Fibroblast of peridontal ligament (primary cell): ENCODE measurements around the gene RAB11FIP4.
A peak's percentile ranks its signal among the peaks of the same experiment; 100 is the strongest.

ENCODE experiments used
- DNase-seq: peaks from one replicate; pipeline ENCODE4 v3.0.0-alpha.2; 2010; ENCODE audit errors: extremely low read depth

The RAB11FIP4 gene

DNA sequence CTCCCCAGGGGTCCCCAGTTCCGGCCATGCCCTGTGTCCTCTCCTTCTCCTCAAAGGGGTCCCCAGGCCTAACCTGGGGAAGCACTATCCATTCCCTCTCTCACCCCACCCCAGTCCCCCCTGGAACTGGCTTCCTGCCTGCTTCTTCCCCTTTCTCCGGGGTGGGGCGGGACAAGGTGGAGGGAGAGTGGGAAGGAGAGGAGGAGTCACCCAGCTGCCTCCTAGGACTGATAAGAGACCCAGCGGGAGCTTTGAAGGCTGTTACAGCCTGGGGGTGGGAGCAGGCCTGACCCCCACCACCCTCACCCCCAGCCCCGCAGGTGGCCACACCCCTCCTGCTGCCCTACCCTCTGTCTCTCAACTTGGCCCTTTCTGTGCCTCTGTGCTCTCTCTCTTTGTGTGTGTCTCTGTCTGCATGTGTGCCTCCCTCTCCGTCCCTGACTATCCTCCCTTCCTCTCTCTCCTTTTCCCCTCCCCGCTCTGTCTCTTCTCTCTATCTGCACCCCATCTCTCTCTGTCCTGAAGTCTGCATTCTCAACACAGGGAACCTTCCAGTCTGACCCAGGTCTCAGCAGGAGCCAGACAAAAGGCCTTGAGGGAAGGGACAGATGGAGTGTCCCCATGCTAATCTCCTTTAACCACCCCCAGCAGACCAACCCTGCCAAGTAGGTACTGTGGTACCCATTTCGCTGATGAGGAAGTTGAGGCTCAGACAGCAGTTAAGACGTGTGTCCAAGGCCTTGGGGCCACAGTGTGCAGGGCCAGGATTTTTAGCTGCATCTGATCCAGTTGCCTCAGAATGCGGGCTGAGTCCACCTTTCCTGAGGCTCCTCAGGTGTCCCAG lies 66.1 kb downstream of the RAB11FIP4 start:
- no peak for DNase-seq

DNA sequence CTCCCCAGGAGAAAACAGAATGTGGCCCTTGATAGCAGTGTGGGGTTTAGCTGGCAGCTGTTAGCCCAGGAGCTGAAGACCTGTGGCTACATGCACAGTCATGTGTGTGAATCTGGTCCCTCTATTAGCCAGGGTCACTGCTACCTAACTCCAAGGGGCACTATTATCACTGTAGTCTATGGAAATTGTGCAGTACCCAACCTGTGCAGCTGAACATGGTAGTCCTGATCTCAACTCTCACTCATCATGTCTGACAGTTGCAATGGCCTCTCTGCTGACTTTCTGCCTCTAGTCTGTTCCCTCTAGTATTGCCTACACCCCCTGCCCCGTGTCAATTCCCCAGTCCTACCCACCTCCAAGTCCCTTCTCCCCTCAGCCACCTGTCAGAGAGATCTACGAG lies 67.4 kb downstream of the RAB11FIP4 start:
- no peak for DNase-seq

- no peak for DNase-seq
These were observed 68.2 kb downstream of the RAB11FIP4 start for GRCh38 chr17:31459716-31460115.

DNA sequence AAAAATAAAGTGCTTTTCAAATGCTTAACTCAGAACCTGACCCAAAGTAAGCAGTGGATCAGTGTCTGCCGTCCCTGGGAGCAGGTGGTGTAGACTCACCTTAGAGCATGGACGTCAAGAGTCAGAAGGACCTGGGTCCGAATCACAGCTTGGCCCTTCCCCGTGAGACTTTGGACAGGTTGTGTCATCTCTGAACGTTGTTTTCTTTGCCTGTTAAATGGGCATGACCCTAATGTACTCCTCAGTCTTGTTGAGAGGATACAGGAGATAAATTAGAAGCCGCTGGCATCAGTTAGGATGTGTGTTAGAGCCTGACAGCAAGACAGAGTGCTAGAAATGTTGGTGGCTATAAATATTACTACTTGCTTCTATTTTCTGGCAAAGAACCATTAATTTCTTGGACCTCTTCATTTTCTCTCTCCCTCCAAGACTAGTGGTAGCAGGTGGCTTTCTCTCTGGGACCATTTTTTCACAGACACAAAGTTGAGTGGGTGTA lies 68.8 kb downstream of the RAB11FIP4 start:
- DNase-seq: no peak

- no peak for DNase-seq
These were observed 69.8 kb downstream of the RAB11FIP4 start for GRCh38 chr17:31461227-31461810.

DNA sequence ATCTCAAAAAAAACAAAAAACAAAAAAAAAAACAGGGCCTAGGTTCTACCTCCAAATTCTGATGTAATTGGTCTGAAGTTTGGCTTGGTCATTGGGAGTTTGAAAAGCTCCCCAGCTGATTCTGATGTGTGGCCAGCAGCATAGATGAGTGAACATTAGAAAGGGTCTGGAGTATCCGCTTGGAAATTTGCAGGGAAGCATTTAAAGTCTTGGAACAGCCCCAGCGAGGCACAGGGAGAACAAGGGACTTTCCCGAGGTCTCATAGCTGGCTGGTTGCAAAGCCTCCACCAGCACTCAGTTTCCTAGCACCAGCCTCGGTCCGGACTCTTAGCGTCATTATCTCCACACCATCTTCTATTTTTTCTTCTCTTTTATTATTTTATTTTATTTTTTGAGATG lies 70.8 kb downstream of the RAB11FIP4 start:
- no peak for DNase-seq

DNA sequence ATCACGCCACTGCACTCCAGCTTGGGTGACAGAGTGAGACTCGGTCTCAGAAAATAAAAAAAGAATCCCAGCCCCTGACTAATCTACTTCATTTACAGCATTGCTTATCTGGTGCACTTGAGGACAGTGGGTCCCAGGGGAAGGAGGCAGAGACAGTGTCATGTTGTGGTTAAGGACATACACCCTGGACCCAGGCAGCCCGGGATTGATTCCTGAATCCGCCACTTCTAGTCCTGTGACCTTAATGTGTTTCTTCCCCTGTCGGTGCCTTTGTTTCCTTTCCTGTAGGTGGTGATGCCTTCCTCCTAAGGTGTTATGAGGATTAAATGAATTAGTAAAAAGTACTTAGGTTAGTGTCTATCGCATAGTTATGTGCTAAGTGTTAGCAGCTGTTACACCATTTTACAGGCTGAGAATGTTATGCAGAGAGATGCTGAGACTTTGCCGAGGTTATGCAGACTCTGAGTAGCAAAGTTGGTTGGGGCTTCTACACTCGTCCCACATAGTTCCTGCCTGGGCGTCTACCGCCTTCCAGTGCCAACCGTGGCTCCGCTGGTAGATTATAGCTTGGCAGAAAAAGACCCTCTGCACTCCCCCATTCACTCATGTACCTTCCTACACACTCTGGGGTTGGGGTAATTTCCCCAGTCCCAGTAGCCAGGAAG lies 74.8 kb downstream of the RAB11FIP4 start:
- no peak for DNase-seq

DNA sequence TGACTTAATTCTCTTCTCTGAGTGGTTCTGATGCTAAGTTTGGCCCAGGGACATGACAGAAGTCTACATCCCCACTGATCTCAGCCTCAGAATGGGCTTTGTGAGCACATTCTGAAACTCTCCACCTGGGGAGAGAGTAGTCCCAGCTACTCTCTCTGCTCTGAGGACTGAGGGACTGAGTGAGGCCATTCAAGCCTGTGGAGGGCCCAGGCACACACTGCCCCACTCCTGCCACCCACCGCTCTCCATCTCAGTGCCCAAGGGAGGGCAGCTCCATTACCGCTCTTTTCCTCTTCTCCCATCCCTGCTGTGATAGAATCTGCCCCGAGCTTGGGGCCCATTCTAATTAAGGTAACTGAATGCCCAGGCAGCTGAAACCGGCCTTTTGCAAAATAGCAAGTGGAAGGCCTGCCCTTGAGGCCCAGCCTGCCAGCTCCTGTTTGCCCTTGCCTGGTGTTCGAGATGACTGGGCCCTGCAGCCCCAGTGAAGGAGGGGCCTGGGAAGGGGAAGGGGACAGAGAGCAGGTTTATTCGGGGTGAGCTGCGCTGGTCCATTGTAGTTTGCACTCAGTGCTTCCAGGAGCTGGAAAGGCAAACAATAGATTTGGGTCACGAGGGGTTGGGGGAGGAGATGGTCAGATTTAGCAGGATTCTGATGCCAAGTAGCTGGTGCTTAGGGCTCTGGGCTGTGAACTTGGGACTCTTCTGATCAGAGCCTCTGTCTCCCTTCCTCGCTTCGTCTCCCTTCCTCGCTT lies 76.2 kb downstream of the RAB11FIP4 start:
- DNase-seq: no peak

GRCh38 chr17:31469959-31470358 lies 78.5 kb downstream of the RAB11FIP4 start:
- DNase-seq: no peak

DNA sequence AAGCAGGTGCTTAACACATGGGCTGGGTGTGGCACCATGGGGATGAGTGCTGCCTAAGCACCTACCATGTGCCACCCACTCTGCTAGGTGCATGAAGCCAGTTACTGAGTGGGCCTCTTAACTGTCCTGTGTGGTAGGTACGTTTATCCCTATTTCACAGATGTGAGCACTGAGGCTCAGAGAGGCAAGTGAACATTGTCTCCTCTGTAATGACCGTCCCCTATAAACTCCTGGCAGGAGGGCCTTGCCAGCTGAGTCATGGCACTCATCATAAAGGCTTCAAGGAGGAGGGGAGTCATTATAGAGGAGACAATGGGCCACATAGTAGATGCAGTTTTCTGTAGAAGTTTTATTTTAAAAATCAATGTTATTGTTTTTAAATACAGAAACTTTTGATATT lies 79.1 kb downstream of the RAB11FIP4 start:
- DNase-seq: no peak

DNA sequence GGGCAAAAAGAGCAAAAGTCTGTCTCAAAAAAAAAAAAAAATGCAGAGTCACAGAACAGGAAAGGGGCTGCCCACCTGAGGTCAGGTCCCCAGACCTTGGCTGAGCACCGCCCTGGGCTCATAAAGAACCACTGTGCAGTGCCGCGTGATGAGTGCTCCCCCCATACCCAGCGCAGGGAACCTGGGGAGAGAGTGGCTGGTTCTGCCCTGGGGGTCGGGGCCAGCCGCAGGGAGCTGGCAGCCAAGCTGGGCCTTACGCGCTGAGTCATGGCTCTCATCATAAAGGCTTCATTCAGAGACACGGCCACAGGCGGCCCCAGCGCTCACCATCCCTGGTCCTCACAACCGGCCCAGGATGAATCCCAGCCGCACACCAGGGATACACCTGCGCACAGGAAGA lies 80.7 kb downstream of the RAB11FIP4 start:
- DNase-seq: no peak

- peak; percentile 25 for DNase-seq
These were observed 84.1 kb downstream of the RAB11FIP4 start for GRCh38 chr17:31475378-31476162.

GRCh38 chr17:31476525-31477416 lies 85.3 kb downstream of the RAB11FIP4 start:
- no peak for DNase-seq

- no peak for DNase-seq
These were observed 86.1 kb downstream of the RAB11FIP4 start for GRCh38 chr17:31477417-31478055.

- no peak for DNase-seq
These were observed 87.6 kb downstream of the RAB11FIP4 start for GRCh38 chr17:31479062-31479408.

- no peak for DNase-seq
These were observed 88.0 kb downstream of the RAB11FIP4 start for GRCh38 chr17:31479524-31479923.

DNA sequence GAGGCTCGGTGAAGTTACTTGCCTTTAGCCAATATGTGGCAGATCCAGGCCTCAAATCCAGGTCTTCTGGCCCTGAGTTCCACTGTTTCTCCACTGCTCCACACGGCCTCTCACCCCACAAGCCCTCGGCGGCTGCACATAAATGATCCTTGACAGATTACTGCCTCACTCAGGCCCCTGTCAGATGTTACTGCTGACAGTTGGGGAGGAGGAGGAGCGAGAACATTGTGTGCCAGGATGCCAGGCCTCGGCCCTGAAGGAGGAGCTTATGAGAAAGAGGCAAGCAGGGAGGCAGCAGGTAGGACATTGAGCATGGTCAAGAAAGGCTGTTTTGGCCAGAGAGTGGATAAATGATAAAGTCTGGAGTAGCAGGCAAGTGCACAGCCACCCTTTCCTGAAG lies 88.6 kb downstream of the RAB11FIP4 start:
- DNase-seq: no peak

- DNase-seq: no peak
These were observed 89.7 kb downstream of the RAB11FIP4 start for GRCh38 chr17:31480904-31481782.

- no peak for DNase-seq
These were observed 90.3 kb downstream of the RAB11FIP4 start for GRCh38 chr17:31481783-31482081.
